Activated CD4-positive, CD25-positive, alpha-beta regulatory T cell treated with anti-CD3 and anti-CD28 coated beads, Interleukin-2, amount 50 U/mL, for 72 hours (primary cell): Measurements from ENCODE around the gene CRELD2.

Experiments
- DNase-seq: peaks from one replicate; pipeline ENCODE4 v3.0.0; 2021

Gene CRELD2

DNA sequence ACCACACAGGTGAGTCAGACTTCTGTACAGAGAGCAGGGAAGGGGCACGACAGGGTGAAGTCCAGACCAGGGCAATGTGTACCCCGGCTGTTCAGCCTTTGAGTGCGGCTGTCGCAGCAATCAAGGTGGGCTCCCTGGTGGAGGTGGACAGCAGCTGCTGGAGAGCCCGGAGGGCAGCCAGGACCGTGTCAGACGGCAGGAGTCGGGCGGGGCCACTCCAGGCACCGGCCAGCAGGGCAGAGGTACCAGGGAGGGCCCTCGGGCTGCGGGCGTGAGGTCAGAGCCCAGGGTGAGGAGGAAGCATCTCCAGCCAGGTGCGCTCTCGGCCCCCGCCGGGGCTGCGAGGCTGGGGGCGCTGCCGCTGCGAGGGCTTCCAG is 41.3 kb downstream of the CRELD2 start:
- peak; percentile 67 for DNase-seq

DNA sequence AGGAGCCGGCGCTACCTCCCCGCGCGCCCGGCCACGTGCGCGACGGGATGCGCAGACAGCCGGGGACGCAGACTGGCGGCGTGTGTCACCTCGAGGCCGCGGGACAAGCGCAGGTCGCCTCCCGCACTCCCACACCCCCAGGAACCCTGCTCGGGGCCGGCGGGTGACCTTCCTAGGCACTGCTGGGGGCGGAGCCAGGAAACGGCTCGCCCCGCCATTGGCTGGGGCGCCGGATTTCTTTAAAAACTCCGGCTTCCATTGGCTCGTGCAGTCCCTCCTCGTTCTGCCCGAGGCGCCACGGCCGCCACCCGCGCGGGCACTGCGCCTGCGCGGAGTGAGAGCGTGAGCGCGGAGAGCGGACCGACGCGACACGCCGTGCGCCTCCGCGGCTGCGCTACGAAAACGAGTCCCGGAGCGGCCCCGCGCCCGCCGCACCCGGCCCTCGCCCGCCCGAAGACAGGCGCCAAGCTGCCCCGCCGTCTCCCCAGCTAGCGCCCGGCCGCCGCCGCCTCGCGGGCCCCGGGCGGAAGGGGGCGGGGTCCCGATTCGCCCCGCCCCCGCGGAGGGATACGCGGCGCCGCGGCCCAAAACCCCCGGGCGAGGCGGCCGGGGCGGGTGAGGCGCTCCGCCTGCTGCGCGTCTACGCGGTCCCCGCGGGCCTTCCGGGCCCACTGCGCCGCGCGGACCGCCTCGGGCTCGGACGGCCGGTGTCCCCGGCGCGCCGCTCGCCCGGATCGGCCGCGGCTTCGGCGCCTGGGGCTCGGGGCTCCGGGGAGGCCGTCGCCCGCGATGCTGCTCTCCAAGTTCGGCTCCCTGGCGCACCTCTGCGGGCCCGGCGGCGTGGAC is 41.9 kb downstream of the CRELD2 start, which contains the start of gene PIM3:
Gene PIM3 (plus strand): TSS at position 614 of the 846 bp plus-strand sequence. CDS start 176 bp downstream, at position 790.
- peak; percentile 90 for DNase-seq

DNA sequence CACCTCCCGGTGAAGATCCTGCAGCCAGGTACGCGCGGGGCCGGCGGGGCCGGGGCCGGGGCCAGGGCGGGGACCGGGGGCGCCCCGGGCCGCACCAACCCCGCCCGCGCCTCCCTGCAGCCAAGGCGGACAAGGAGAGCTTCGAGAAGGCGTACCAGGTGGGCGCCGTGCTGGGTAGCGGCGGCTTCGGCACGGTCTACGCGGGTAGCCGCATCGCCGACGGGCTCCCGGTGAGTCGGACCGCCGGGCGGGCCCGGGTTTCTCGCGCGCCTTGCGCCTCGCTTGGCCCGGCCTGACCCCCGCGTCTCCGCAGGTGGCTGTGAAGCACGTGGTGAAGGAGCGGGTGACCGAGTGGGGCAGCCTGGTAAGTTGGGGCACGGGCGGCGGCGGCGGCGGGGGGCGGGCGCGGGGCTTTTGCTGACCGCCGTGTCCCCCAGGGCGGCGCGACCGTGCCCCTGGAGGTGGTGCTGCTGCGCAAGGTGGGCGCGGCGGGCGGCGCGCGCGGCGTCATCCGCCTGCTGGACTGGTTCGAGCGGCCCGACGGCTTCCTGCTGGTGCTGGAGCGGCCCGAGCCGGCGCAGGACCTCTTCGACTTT is 42.7 kb downstream of the CRELD2 start:
- peak; percentile 65 for DNase-seq

DNA sequence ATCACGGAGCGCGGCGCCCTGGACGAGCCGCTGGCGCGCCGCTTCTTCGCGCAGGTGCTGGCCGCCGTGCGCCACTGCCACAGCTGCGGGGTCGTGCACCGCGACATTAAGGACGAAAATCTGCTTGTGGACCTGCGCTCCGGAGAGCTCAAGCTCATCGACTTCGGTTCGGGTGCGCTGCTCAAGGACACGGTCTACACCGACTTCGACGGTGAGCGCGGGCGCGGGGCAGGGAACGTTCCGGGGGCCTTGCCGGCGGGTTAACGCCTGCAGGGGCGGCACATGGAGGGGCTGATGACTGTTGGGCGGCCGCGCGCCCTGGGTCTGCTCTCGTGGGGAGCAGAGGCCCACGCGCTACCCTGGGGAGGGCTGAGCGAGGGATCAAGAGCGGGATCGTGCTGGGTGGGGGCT is 43.2 kb downstream of the CRELD2 start:
- DNase-seq, result no peak

GRCh38 chr22:49962012-49962750 is 43.7 kb downstream of the CRELD2 start:
- peak; percentile 84 for DNase-seq

- peak; percentile 35 for DNase-seq
Measured at GRCh38 chr22:49962751-49963646, 44.6 kb downstream of the CRELD2 start.

GRCh38 chr22:49963647-49964026 is 45.2 kb downstream of the CRELD2 start:
- peak; percentile 27 for DNase-seq

GRCh38 chr22:49964136-49965090 is 46.0 kb downstream of the CRELD2 start:
- DNase-seq, result peak; percentile 36

DNA sequence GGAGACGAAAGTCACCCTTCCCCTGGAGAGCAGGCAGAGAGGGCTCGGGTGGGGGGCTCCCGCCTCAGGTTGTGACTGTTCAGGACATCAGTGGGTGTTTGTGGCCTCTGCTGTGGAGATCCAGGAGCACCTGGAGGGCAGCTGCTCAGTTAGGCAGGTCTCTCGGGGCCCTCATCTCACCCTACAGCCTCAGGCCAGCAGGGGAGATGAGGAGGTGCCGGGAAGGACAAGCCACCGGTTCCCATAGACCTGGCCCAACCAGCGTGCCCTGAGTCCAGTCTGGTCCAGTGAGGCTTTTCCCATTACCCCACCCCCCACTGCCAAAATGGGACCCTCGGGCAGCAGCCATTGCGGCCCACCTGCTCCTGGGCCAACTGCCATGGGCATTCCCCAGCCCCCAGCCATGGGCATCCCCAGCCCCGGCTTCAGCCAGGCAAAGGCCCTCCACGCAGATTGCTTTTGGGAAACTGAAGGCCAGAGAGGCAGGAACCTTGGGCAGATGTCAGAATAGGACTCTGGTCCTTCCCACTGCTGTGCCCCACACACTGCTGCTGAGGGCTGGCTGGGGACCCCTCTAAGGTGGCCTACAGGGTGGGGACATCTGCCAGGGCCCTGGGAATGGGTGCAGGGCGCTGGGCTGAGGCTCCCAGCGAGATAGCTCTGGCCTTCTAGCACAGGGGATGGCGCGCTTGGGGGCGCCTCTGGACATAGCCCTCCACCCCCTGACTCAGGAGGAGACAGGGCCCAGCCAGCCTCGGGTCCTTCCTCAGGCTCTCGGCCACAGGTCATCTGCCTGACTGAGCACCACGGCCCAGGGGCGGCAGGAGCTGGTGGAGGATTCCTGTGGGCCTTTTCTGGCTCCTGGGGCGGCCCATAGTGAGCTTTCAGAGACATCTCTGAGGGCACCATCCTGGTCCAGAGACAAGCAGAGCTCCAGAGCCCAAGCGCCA is 46.9 kb downstream of the CRELD2 start:
- DNase-seq, result peak; percentile 31

DNA sequence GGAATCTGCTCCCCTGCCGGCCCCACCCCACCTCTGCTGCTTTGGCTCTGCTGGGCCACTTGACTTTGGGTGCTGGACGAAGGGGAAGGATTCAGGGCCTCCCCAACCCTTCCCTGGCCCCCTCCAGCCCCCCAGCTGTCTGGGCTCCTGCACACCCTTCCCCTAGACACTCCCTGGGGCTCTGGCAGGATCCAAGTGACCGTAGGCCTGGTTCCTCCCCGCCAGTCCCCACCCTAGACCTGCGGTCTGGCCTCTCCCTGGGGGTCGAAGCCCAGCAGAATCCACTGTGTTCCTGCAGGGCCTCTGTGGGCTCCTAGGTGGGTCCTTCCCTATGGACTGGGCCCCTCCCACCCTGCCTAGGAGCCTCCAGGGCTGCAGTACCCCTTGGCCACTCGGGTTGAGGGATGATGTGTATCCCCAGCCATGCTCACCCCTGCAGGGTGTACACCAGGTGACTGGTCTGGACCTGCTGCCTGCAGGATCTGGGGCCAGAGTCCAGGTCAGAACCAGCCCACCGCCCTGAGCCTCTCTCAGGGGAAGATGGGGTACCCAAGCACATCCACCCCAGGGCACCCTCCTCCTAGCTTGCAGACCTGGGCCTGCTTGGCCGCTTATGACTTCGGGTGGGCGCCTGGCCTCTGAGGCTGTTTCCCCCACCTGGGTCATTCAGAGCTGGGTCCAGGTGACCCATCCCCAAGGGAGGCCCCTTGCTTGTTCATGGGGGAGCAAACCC is 47.8 kb downstream of the CRELD2 start:
- DNase-seq, result peak; percentile 29

GRCh38 chr22:49966774-49967705 is 48.6 kb downstream of the CRELD2 start:
- peak; percentile 34 for DNase-seq

DNA sequence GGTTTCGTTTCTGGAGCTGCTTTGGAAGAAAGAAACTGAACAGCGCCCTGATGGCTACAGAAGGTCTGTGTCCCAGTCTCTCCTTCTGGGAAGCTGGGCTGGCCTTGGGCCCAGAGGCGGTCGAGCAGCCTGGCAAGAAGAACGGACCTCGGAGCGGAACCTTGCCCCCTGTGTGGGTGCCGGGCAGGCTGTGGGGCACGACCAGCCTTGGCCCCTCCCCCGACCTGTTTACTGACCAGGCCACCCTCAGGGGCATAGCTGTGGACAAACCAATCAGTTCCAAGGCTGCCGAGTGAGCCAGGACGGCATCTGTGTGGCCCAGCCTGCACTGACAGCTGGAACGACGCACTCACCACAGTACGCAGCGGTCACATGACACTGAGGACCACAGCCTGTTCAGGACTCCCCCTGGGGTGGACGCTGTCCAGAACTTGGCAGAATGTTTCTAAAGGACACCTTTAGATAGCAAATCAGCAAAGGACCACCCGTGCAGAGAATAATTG is 49.3 kb downstream of the CRELD2 start:
- DNase-seq, result no peak

- peak; percentile 34 for DNase-seq
Measured at GRCh38 chr22:49968313-49968830, 49.9 kb downstream of the CRELD2 start.

- DNase-seq, result peak; percentile 29
Measured at GRCh38 chr22:49968831-49969661, 50.6 kb downstream of the CRELD2 start.

GRCh38 chr22:49969751-49970527 is 51.5 kb downstream of the CRELD2 start:
- peak; percentile 37 for DNase-seq
